GM10847 (cell line): Measurements from ENCODE around the gene SH3YL1.

Experiments
- POLR2A ChIP-seq: IDR thresholded peaks from 2 replicates; pipeline ENCODE4 v1.6.1; 2011; ENCODE audit not compliant: insufficient read length; ENCODE audit errors: extremely low read depth

Gene SH3YL1

DNA sequence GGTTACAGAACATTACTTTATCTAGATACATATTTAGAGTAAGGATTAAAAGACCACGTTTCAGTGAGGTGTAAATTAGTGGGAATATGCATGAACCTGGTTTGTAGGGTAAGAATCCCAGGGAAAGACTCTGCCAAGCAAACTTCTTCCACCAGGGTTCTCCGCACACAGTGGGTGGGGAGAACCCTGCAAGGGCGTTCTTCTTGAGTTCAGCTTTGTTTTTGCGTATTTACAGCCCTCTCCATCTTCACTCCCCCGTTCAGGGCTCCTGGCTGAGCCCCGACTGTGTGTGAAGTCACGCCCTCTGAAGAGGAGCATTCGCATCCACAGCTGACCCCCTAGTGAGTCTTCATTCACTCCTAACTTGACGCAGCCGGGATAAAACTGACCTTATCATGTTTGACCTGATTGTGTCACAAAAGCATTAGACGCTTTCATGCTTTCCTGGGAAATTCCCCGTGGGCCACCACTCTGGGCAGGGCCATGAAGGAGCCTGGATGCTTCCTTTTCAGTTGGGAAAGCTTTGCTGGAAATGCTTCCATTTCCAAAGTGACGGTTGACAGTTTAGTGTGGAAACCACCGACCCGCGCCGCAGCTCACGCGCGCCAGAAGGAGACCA is 23.1 kb upstream of the SH3YL1 start:
- no peak for TF ChIP-seq POLR2A

DNA sequence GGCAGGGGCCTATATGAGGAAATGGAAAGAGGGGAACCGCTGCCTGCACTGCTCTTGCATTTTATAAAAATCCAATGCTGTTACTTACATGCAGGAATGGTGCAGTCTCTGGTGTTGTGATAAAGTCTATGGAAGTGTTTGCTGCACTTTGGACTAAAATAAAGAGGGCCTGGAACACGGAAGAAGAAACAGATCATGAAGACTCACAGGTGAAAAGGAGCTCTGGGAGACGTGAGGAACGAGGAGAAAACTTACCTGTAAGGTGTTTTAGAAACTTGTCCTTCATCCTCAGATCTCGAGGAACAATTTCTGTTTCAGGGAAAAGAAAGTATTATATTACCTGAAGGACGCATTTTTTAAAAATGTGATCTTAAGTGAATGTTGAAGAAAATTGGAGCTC is 22.2 kb upstream of the SH3YL1 start:
- TF ChIP-seq POLR2A = no peak

DNA sequence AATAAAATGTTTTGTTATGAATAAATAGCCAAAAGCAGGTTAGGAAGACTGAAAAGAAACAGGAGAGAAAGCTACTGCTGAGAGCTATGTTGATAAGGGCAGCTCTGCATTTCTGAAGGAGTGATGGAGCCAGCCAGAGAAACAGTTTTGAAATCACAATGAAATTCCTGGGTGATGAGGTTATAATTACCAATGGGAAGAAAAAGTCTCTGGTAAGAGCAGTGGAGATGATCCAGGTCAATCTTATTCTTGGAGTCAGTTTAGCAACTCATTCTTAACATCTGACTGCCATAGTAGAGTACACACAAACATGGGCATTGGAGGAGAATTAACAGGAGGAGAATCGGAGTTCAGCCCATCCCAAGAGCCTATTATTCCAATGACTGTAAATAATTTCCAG is 21.7 kb upstream of the SH3YL1 start:
- no peak for TF ChIP-seq POLR2A

DNA sequence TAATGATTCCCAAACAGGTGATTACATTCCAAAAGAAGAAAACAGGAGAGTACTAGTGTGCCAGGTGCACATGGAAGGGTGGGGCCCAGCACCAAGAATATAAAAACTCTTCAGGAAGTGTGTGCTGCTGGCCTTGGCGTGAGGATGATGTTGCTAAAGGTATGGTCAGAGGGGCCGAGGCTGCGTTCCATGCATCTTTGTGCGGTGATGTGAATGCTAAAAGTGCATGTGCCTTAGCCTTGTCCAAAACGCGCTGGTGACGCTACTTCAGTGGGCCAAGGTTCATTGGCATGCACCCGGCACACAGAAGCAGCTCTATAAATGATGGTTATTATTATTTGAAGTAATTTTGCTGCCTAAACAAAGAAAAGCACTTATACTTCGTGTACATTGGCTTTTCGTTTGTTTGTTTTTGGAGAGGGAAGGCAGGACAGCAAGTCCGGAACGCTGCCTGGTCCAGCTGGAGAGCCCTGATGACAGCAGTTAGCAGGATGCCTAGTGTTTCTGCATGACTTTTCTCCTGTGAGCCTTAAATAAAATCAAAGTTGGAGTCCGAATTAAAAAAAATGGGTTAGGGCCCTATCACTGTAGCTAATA is 21.2 kb upstream of the SH3YL1 start:
- no peak for TF ChIP-seq POLR2A

GRCh38 chr2:283996-284794 is 20.4 kb upstream of the SH3YL1 start:
- TF ChIP-seq POLR2A = no peak

GRCh38 chr2:282371-283263 is 18.8 kb upstream of the SH3YL1 start:
- TF ChIP-seq POLR2A = no peak

DNA sequence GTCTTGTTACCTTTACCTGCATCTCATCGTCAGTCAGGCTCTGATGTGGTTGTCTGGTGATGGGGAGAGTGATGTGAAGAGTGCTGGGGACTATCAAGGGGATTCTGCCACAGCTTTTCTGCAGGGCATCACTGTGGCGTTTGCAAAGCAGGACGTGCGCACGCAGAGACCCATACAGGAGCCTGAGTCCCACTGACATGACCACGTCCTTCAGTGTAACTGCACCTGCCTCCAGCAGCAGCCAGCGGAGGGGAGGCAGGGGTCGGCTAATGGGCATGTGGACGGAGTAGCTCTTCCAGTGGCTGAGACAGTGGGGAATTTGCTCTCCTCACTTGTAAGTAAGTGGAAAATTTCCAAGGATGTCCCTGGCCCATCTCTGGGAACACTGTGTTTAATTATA is 17.5 kb upstream of the SH3YL1 start:
- no peak for TF ChIP-seq POLR2A

DNA sequence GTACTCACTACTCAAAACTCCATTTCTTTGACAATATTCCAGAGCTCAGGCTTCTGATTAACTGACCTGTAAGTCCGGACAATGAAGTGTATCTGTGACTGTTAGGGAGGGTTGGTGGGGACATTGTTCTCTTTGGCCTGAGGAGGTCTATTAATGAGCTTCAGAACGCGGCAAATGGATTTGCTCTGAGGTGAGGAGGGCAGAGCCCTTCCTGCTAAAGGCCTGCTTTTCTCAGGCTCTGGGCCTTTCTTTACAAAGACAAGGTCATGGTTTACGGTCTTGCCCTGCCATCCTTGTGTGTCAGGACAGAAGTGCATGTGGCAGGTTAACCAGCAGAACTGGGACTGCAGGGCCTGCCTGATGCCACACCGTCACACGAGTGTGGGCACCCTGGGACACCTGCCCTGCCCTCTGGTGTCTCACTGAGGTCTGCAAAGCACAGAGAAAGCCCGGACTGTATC is 16.8 kb upstream of the SH3YL1 start:
- TF ChIP-seq POLR2A = no peak

GRCh38 chr2:279956-280649 is 16.3 kb upstream of the SH3YL1 start:
- TF ChIP-seq POLR2A = no peak

- TF ChIP-seq POLR2A = no peak
These were observed 15.5 kb upstream of the SH3YL1 start for GRCh38 chr2:279366-279765.

- TF ChIP-seq POLR2A = no peak
These were observed 15.1 kb upstream of the SH3YL1 start for GRCh38 chr2:278927-279320.

GRCh38 chr2:278312-278926 is 14.6 kb upstream of the SH3YL1 start:
- TF ChIP-seq POLR2A = no peak

GRCh38 chr2:275466-275865 is 11.6 kb upstream of the SH3YL1 start:
- TF ChIP-seq POLR2A = no peak

GRCh38 chr2:274503-274902 is 10.7 kb upstream of the SH3YL1 start:
- TF ChIP-seq POLR2A = no peak
